Occipital lobe (tissue), 2 donors: ENCODE results near the gene FCRL5. TPM values are rescaled to one million over a fixed set of nuclear protein-coding genes. Genes with fewer than 3 reads are reported as not detected.
"Not testable (repeated sequence)": the region's sequence is repeated elsewhere in the genome, so short reads cannot be mapped to it uniquely, and the experiment has no call there.

ENCODE experiments used
- DNase-seq: peaks from one replicate; lab custom pipeline; 2025; lab: John Stamatoyannopoulos, UW
- total RNA-seq: library from RNA; depleted of rRNA; stranded (reverse); fragments of >200 nt; gene quantifications from one replicate; pipeline ENCODE4 v1.2.3, GENCODE V29; 2014

Gene FCRL5
- total RNA-seq, 1 donor from 2014 or later = not detected

- DNase-seq = no peak
Observed at GRCh38 chr1:157487504-157487903, 64.8 kb downstream of the FCRL5 start.

- no peak for DNase-seq
Observed at GRCh38 chr1:157487096-157487495, 65.2 kb downstream of the FCRL5 start.

- not testable (repeated sequence) for DNase-seq
Observed at GRCh38 chr1:157486400-157486799, 65.9 kb downstream of the FCRL5 start.

- no peak for DNase-seq
Observed at GRCh38 chr1:157485793-157486192, 66.5 kb downstream of the FCRL5 start.

GRCh38 chr1:157484573-157484972 is 67.7 kb downstream of the FCRL5 start:
- no peak for DNase-seq

GRCh38 chr1:157483635-157484034 is 68.7 kb downstream of the FCRL5 start:
- DNase-seq = no peak

GRCh38 chr1:157482717-157483116 is 69.6 kb downstream of the FCRL5 start:
- DNase-seq = no peak

GRCh38 chr1:157482174-157482573 is 70.1 kb downstream of the FCRL5 start:
- no peak for DNase-seq

- DNase-seq = no peak
Observed at GRCh38 chr1:157478030-157478429, 74.3 kb downstream of the FCRL5 start.

GRCh38 chr1:157477419-157477818 is 74.9 kb downstream of the FCRL5 start:
- no peak for DNase-seq

- no peak for DNase-seq
Observed at GRCh38 chr1:157472959-157473358, 79.4 kb downstream of the FCRL5 start.

- DNase-seq = no peak
Observed at GRCh38 chr1:157472056-157472701, 80.1 kb downstream of the FCRL5 start.

GRCh38 chr1:157471531-157471930 is 80.8 kb downstream of the FCRL5 start:
- DNase-seq = no peak

GRCh38 chr1:157469752-157470675 is 82.3 kb downstream of the FCRL5 start:
- DNase-seq = no peak

- DNase-seq = no peak
Observed at GRCh38 chr1:157469300-157469699, 83.0 kb downstream of the FCRL5 start.

- DNase-seq = no peak
Observed at GRCh38 chr1:157466011-157466410, 86.3 kb downstream of the FCRL5 start.

Other genes starting within 250 kb of the FCRL5 start
- gene FCRL4, start 45.6 kb upstream of the FCRL5 start, total RNA-seq = not detected
- gene FCRL3, start 148.3 kb upstream of the FCRL5 start, total RNA-seq = not detected
- gene FCRL2, start 224.6 kb upstream of the FCRL5 start, total RNA-seq = not detected